Bone marrow (tissue), 2 donors: Measurements from ENCODE around the gene KCNN3.

ENCODE experiments used
- DNase-seq, 2 donors: peaks; one replicate each; lab custom pipeline; 2025; lab: John Stamatoyannopoulos, UW

The KCNN3 gene

GRCh38 chr1:154726896-154727753 is 143.0 kb downstream of the KCNN3 start:
- no peak for DNase-seq

GRCh38 chr1:154726443-154726842 is 143.6 kb downstream of the KCNN3 start:
- no peak for DNase-seq

GRCh38 chr1:154725865-154726264 is 144.2 kb downstream of the KCNN3 start:
- no peak for DNase-seq

GRCh38 chr1:154720328-154721297 is 149.5 kb downstream of the KCNN3 start:
- DNase-seq: peak in 1 of 2 donors; percentile 54

- DNase-seq: no peak
These were observed 150.3 kb downstream of the KCNN3 start for GRCh38 chr1:154719586-154720327.

GRCh38 chr1:154718566-154718965 is 151.5 kb downstream of the KCNN3 start:
- DNase-seq: no peak

GRCh38 chr1:154717528-154717924 is 152.6 kb downstream of the KCNN3 start:
- DNase-seq: no peak

GRCh38 chr1:154716614-154717527 is 153.2 kb downstream of the KCNN3 start:
- no peak for DNase-seq

- DNase-seq: no peak
These were observed 154.1 kb downstream of the KCNN3 start for GRCh38 chr1:154716011-154716410.

- no peak for DNase-seq
These were observed 154.7 kb downstream of the KCNN3 start for GRCh38 chr1:154715385-154715784.

- DNase-seq: no peak
These were observed 155.4 kb downstream of the KCNN3 start for GRCh38 chr1:154714638-154715037.

- DNase-seq: no peak
These were observed 155.9 kb downstream of the KCNN3 start for GRCh38 chr1:154714052-154714623.

GRCh38 chr1:154713005-154713404 is 157.1 kb downstream of the KCNN3 start:
- no peak for DNase-seq

- DNase-seq: no peak
These were observed 157.8 kb downstream of the KCNN3 start for GRCh38 chr1:154712166-154712810.

GRCh38 chr1:154711416-154711815 is 158.7 kb downstream of the KCNN3 start:
- DNase-seq: no peak

GRCh38 chr1:154710106-154710505 is 160.0 kb downstream of the KCNN3 start:
- DNase-seq: no peak

- no peak for DNase-seq
These were observed 162.1 kb downstream of the KCNN3 start for GRCh38 chr1:154707901-154708463.

GRCh38 chr1:154706851-154707250 is 163.2 kb downstream of the KCNN3 start:
- no peak for DNase-seq

- no peak for DNase-seq
These were observed 164.5 kb downstream of the KCNN3 start for GRCh38 chr1:154705544-154705943.

- no peak for DNase-seq
These were observed 166.9 kb downstream of the KCNN3 start for GRCh38 chr1:154703170-154703569.
